K562 treated with DMSO at 1 percent for 4 hours (cell line): ENCODE data around the gene OR5H6. TPM values are rescaled to one million over a fixed set of nuclear protein-coding genes. Genes with fewer than 3 reads are reported as not detected.

Source experiments
- total RNA-seq: library from RNA; unstranded; fragments of 300-600 nt; gene quantifications from 2 replicates; pipeline ENCODE4 v1.2.3, GENCODE V29; 2022; ENCODE audit not compliant: insufficient read depth

Gene OR5H6
- total RNA-seq: not detected in 2 replicates

GRCh38 chr3:98263944-98264343, at the start of gene OR5H6:
OR5H6 (plus strand) TSS chr3:98264244; CDS start chr3:98264333, 89 bp downstream.

DNA sequence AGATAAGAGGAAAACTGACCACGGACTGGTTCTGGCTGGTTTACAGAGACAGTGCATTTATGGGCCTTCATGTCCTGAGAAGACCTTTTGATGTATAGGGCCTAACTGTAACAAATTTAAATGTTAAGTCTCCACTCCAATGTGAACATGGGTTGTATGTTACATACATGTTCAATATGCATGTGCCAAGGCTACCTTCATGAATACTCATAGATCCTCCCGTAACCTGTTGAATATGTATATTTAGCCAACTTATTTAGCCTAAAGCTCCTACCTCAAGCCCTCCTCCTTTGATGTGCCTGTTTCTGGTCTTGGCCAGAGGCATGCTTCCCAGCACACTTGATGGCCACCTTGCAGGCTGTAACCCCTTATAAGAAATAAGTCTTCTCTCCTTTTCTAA, 18.2 kb downstream of the OR5H6 start, which contains the start of gene OR5H2:
Gene OR5H2, plus strand, starts transcription at position 301 of the 400 bp plus-strand sequence. CDS start 398 bp downstream, outside the sequence.

Other genes with a start within 250 kb of the OR5H6 start
- gene GABRR3, start 228.9 kb upstream of the OR5H6 start, total RNA-seq: not detected in 2 replicates
- gene OR5AC2, start 177.1 kb upstream of the OR5H6 start, total RNA-seq: not detected in 2 replicates
- gene OR5H1, start 133.5 kb upstream of the OR5H6 start, total RNA-seq: not detected in 2 replicates
- not detected in 2 replicates for gene OR5H14, start 116.8 kb upstream of the OR5H6 start, total RNA-seq
- not detected in 2 replicates for gene OR5H15, start 97.5 kb upstream of the OR5H6 start, total RNA-seq
- gene OR5H2, start 18.3 kb downstream of the OR5H6 start, total RNA-seq: not detected in 2 replicates
- not detected in 2 replicates for gene OR5K4, start 89.6 kb downstream of the OR5H6 start, total RNA-seq
- gene OR5K3, start 126.4 kb downstream of the OR5H6 start, total RNA-seq: not detected in 2 replicates
- not detected in 2 replicates for gene OR5K1, start 199.0 kb downstream of the OR5H6 start, total RNA-seq
- not detected in 2 replicates for gene OR5K2, start 233.4 kb downstream of the OR5H6 start, total RNA-seq